ENCODE measurements around the gene CHMP3.

DNA sequence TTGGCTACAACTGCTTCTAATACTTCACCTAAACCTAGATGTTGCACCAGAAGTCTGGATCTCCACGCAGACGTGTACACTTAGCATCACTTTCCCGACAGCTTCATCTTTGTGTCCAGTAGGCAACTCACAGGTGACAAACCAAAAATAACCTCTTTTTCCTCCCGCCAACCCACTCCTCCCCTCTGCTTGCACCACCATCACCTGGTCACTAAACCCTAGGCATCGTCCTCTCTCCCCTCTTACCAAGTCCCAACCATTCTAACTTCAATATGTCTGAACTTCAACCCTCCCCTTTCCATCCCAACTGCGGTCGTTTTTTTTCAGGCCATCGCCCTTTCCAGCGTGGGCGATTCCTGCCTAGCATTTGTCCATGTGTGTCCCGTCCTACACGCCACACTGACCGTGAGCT, 413 bp upstream of the CHMP3 start:
- TF ChIP-seq, protein P1, sequence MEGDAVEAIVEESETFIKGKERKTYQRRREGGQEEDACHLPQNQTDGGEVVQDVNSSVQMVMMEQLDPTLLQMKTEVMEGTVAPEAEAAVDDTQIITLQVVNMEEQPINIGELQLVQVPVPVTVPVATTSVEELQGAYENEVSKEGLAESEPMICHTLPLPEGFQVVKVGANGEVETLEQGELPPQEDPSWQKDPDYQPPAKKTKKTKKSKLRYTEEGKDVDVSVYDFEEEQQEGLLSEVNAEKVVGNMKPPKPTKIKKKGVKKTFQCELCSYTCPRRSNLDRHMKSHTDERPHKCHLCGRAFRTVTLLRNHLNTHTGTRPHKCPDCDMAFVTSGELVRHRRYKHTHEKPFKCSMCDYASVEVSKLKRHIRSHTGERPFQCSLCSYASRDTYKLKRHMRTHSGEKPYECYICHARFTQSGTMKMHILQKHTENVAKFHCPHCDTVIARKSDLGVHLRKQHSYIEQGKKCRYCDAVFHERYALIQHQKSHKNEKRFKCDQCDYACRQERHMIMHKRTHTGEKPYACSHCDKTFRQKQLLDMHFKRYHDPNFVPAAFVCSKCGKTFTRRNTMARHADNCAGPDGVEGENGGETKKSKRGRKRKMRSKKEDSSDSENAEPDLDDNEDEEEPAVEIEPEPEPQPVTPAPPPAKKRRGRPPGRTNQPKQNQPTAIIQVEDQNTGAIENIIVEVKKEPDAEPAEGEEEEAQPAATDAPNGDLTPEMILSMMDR (IDR thresholded peaks at IDR 0.05; ENCODE audit: insufficient read depth, low read length): no peak
- TF ChIP-seq POLR2AphosphoS5 (IDR thresholded peaks at IDR 0.05; ENCODE audit: low read depth) (no peak), GABPA (IDR thresholded peaks at IDR 0.05; ENCODE audit: low read depth) (no peak), REST (IDR thresholded peaks at IDR 0.05; ENCODE audit: insufficient replicate concordance, low read depth) (no peak)

Data from HL-60 (cell line).